Activated CD8-positive, alpha-beta T cell treated with anti-CD3 and anti-CD28 coated beads for 36 hours (primary cell): Measurements from ENCODE around the gene KNDC1. TPM values are rescaled to one million over a fixed set of nuclear protein-coding genes. Genes with fewer than 3 reads are reported as not detected.
A peak's percentile ranks its signal among the peaks of the same experiment; 100 is the strongest.

Experiments used
- ATAC-seq: fragments of 200-7000 bp; cut with Tn5 transposase; one replicate; pipeline ENCODE4 v1.10.0; 2021; ENCODE audit warnings: mild to moderate bottlenecking, moderate library complexity
- CTCF ChIA-PET: fragments of 350-600 bp; sonication (Branson Sonifier 250); formaldehyde crosslinking; loops from one replicate; lab custom pipeline; 2021; ENCODE audit warnings: antibody characterized with exemption; lab: Charles Lee
- POLR2A ChIA-PET: fragments of 350-600 bp; sonication (Branson Sonifier 250); formaldehyde crosslinking; loops from one replicate; lab custom pipeline; 2021; ENCODE audit warnings: antibody characterized with exemption; lab: Charles Lee
- DNase-seq: peaks from one replicate; pipeline ENCODE4 v3.0.0-alpha.2; 2020
- H3K27ac Mint-ChIP-seq: one replicate; pipeline ENCODE4 v1.8.0; 2021; ENCODE audit warnings: mild to moderate bottlenecking, mixed read lengths
- H3K27me3 Mint-ChIP-seq: one replicate; pipeline ENCODE4 v1.8.0; 2021; ENCODE audit warnings: mixed read lengths
- H3K36me3 Mint-ChIP-seq: one replicate; pipeline ENCODE4 v1.8.0; 2021; ENCODE audit warnings: low read depth, mixed read lengths
- H3K4me1 Mint-ChIP-seq: one replicate; pipeline ENCODE4 v1.8.0; 2021; ENCODE audit warnings: low read depth, mixed read lengths
- H3K4me3 Mint-ChIP-seq: one replicate; pipeline ENCODE4 v1.8.0; 2021; ENCODE audit warnings: mild to moderate bottlenecking, moderate library complexity, mixed read lengths
- H3K9me3 Mint-ChIP-seq: one replicate; pipeline ENCODE4 v1.8.0; 2021; ENCODE audit warnings: mixed read lengths
- intact Hi-C: fragments of 100-400 bp; cut with micrococcal nuclease; formaldehyde crosslinking; loops from one replicate; pipeline ENCODE4 v1.10.0; 2022
- microRNA-seq: library from miRNA; unstranded; fragments of <30 nt; microRNA quantifications from one replicate; pipeline ENCODE4 v1.2.0, GENCODE V29; 2022; ENCODE audit warnings: borderline microRNAs expressed, borderline replicate concordance
- total RNA-seq, 2 experiments: library from RNA; stranded (reverse); gene quantifications; one replicate each; pipeline ENCODE4 v1.2.3, GENCODE V29; 2021
- TF ChIP-seq, protein P1 (sequence below): fragments of 200-600 bp; IDR thresholded peaks from one replicate; pipeline ENCODE4 v1.8.0; 2022; ENCODE audit warnings: antibody characterized with exemption, mild to moderate bottlenecking

The KNDC1 gene
- total RNA-seq, 2 experiments from 2014 or later = not detected

GRCh38 chr10:133272964-133273420, 113.0 kb downstream of the KNDC1 start:
- Mint-ChIP-seq H3K27me3 (no peaks in the 10 kb centered on the region), H3K4me1 (peaks cover 9% of the 10 kb centered on the region), H3K27ac (no peak overlapping the region), H3K4me3 (no peak overlapping the region), H3K9me3 (no peaks in the 10 kb centered on the region), H3K36me3 (peaks cover 6% of the 10 kb centered on the region)
- TF ChIP-seq, protein P1, sequence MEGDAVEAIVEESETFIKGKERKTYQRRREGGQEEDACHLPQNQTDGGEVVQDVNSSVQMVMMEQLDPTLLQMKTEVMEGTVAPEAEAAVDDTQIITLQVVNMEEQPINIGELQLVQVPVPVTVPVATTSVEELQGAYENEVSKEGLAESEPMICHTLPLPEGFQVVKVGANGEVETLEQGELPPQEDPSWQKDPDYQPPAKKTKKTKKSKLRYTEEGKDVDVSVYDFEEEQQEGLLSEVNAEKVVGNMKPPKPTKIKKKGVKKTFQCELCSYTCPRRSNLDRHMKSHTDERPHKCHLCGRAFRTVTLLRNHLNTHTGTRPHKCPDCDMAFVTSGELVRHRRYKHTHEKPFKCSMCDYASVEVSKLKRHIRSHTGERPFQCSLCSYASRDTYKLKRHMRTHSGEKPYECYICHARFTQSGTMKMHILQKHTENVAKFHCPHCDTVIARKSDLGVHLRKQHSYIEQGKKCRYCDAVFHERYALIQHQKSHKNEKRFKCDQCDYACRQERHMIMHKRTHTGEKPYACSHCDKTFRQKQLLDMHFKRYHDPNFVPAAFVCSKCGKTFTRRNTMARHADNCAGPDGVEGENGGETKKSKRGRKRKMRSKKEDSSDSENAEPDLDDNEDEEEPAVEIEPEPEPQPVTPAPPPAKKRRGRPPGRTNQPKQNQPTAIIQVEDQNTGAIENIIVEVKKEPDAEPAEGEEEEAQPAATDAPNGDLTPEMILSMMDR = no peak
- ATAC-seq (no peak), DNase-seq (no peak)
- POLR2A ChIA-PET = interaction anchor here (2.0 to 3.1 kb wide), 2 partner anchors 10 to 15 kb away, joined by 5 to 12 read pairs; no protein-coding TSS in a partner anchor
- intact Hi-C loops = no loop called here
- CTCF ChIA-PET = no interaction called here

DNA sequence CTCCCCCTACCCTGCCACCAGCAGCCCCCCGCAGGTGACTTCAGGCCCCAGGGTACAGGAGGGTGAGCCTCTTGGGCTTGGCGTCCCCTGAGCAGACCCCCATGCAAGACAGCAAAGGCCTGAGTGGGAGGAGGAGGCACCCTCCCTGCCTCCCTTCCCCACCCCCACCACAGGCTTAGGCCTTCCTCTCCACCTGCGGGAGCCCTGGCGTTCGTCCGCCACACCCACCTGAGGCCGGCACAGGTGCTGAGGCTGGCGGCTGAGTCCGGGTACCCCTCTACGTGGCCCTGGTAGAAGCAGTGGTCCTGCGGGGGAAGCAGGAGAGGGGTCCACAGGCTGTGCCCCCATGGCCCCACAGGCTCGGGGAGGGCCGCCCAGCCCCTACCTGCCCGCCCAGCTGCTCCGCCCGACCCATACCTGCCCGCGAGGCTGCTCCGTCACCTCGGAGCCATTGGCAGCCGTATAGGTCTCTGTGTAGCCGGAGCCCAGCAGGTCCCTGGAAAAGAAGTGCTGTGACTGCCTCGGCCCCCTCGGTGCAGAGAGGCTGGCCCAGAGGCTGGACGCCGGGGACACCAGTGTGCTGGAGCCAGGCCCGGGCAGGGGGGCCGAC, 113.6 kb downstream of the KNDC1 start:
- H3K4me1 Mint-ChIP-seq = peaks cover 15% of the 10 kb centered on the region

GRCh38 chr10:133274751-133275683, 115.0 kb downstream of the KNDC1 start:
- peak; percentile 70 for ATAC-seq
- Mint-ChIP-seq H3K4me3 (peak overlapping the region; percentile 92), H3K9me3 (no peaks in the 10 kb centered on the region), H3K27me3 (no peaks in the 10 kb centered on the region), H3K36me3 (peaks cover 7% of the 10 kb centered on the region), H3K27ac (peak overlapping the region; percentile 89), H3K4me1 (peaks cover 25% of the 10 kb centered on the region)
- ChIA-PET POLR2A (interaction anchor here (0.6 to 6.1 kb wide), 6 partner anchors 8 to 86 kb away, joined by 3 to 46 read pairs (median 6); no protein-coding TSS in a partner anchor), CTCF (interaction anchor here (0.8 to 3.0 kb wide), 8 partner anchors 12 to 132 kb away, joined by 3 to 28 read pairs (median 5); no protein-coding TSS in a partner anchor)
- intact Hi-C loops = no loop called here
- TF ChIP-seq, protein P1 = no peak
- DNase-seq = peak; percentile 93

More for the DNA sequence above, 113.6 kb downstream of the KNDC1 start:
- Mint-ChIP-seq H3K27me3 (no peaks in the 10 kb centered on the region), H3K27ac (no peak overlapping the region), H3K4me3 (no peak overlapping the region), H3K36me3 (peaks cover 7% of the 10 kb centered on the region), H3K9me3 (no peaks in the 10 kb centered on the region)
- TF ChIP-seq, protein P1 = no peak
- ChIA-PET POLR2A (interaction anchor here (2.0 to 6.1 kb wide), 3 partner anchors 11 to 15 kb away, joined by 5 to 46 read pairs (median 12); no protein-coding TSS in a partner anchor), CTCF (interaction anchor here (3.0 kb wide), 1 partner anchor 34 kb away, joined by 12 read pairs; no protein-coding TSS in a partner anchor)
- DNase-seq = no peak
- ATAC-seq = no peak
- intact Hi-C loops = no loop called here

DNA sequence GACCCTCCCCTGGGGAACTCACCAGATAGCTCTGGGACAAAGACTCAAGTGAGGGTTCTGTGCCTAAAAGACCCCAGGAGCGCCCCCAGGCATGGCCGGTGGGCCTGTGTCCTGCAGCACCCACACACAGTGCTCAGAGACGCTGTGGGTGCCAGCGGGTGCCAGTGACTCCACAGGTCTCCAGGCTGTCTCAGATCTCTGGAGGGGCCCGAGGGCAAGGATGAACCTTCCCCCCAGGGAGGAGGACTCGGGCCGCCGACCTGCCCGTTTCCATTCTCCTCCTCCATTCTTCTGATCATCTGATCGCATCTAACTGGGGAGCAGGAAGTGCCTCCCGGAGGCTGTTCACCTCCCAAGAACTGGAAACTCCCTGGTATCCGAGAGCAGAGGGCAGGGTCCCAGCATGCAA, 115.7 kb downstream of the KNDC1 start:
- Mint-ChIP-seq H3K36me3 (peaks cover 7% of the 10 kb centered on the region), H3K4me1 (peaks cover 26% of the 10 kb centered on the region), H3K27me3 (no peaks in the 10 kb centered on the region), H3K9me3 (no peaks in the 10 kb centered on the region), H3K4me3 (peak overlapping the region; percentile 92), H3K27ac (peak overlapping the region; percentile 89)
- ChIA-PET POLR2A (interaction anchor here (0.6 to 6.1 kb wide), 6 partner anchors 9 to 85 kb away, joined by 3 to 46 read pairs (median 6); no protein-coding TSS in a partner anchor), CTCF (interaction anchor here (0.8 to 3.0 kb wide), 8 partner anchors 12 to 54 kb away, joined by 3 to 28 read pairs (median 5); no protein-coding TSS in a partner anchor)
- DNase-seq (peak; percentile 77), ATAC-seq (peak; percentile 42)
- intact Hi-C loops = no loop called here
- TF ChIP-seq, protein P1 = peak; percentile 40

Small RNA genes within 50 kb of the gene (microRNA-seq; reads per million reads assigned to microRNA genes)
- gene MIR202 = not detected

Other genes starting within 250 kb of the KNDC1 start
- under 1 TPM in 1 of 2 experiments, not detected in 1; 0.34 TPM for gene CFAP46, start 217.6 kb upstream of the KNDC1 start, total RNA-seq
- gene ADGRA1, start 72.3 kb upstream of the KNDC1 start, total RNA-seq = not detected
- not detected for gene UTF1, start 70.0 kb downstream of the KNDC1 start, total RNA-seq
- under 1 TPM in 1 of 2 experiments, not detected in 1; 0.09 TPM for gene VENTX, start 77.6 kb downstream of the KNDC1 start, total RNA-seq
- 100 to 1,000 TPM; 106 to 115 TPM for gene ADAM8, start 116.6 kb downstream of the KNDC1 start, total RNA-seq
- gene TUBGCP2, start 148.7 kb downstream of the KNDC1 start, total RNA-seq = 10 to 100 TPM; 54.1 to 57.5 TPM
- gene ZNF511, start 148.7 kb downstream of the KNDC1 start, total RNA-seq = 10 to 100 TPM; 58.0 to 60.1 TPM
- gene CALY, start 176.7 kb downstream of the KNDC1 start, total RNA-seq = not detected
- gene PRAP1, start 187.2 kb downstream of the KNDC1 start, total RNA-seq = not detected
- 10 to 100 TPM; 32.2 to 33.7 TPM for gene FUOM, start 197.8 kb downstream of the KNDC1 start, total RNA-seq
- gene ECHS1, start 213.1 kb downstream of the KNDC1 start, total RNA-seq = 10 to 100 TPM; 50.7 to 51.4 TPM
- 1 to 10 TPM; 4.2 to 4.6 TPM for gene PAOX, start 219.0 kb downstream of the KNDC1 start, total RNA-seq
- 10 to 100 TPM; 45.7 to 48.9 TPM for gene MTG1, start 233.9 kb downstream of the KNDC1 start, total RNA-seq